ENCODE measurements around the gene GMPR2.

DNA sequence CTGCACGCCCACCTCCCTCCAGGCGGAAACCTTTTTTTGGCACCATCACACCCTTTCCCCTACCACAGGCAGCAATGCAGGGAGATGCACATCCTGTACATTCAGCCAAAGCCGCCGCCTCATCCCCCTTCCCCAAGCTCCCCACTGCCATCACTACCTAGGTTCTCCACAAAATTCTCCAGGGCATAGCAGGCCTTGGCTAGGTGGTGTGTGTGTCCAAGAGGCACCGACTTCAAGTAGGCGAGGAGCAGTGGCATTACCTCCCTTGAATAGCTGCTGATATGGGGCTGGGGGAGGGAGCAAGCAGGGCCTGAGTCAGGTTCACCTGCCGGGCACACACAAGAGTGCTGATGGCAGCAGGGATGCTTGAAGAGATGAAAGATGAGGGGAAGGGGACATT lies 47.7 kb upstream of the GMPR2 start:
- TF ChIP-seq EZH2 (IDR thresholded peaks at IDR 0.05; ENCODE audit: insufficient read depth, poor library complexity, severe bottlenecking) (no peak), EZH2phosphoT487 (IDR thresholded peaks at IDR 0.05; ENCODE audit: insufficient read depth, low read depth) (no peak)
